Posterior cingulate gyrus (tissue), 11 donors: ENCODE measurements around the gene MAPK8.

Source experiments
- DNase-seq, 10 donors: peaks; one replicate each; pipeline versions ENCODE4 v3.0.0 to v3.0.0-alpha.2; 2020 to 2021; ENCODE audit warnings: mixed read lengths in 3 of 10
- intact Hi-C: fragments of 100-400 bp; cut with DNase I; formaldehyde crosslinking; loops from one replicate; pipeline ENCODE4 v1.15.1; 2023

Gene MAPK8

DNA sequence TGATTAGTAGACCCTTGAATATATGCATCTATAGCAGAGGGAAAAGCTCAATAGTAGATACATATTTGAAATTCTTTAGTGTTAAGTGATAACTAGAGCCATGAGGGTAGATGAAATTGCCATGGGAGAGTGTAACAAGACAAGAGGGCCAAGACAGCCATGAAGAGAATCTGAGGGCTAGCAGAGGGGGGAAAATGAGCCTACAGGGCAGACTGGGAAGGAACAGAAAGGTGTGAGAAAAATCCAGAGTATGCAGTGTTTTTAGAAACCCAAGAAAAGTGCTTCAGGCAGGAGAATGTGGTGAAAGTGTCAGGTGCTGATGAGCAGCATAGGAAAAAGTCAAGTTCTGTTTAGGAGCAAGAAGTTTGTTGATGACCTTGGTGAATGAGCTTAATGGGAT lies 63.0 kb downstream of the MAPK8 start:
- no peak for DNase-seq
- intact Hi-C loops, result no loop called here

DNA sequence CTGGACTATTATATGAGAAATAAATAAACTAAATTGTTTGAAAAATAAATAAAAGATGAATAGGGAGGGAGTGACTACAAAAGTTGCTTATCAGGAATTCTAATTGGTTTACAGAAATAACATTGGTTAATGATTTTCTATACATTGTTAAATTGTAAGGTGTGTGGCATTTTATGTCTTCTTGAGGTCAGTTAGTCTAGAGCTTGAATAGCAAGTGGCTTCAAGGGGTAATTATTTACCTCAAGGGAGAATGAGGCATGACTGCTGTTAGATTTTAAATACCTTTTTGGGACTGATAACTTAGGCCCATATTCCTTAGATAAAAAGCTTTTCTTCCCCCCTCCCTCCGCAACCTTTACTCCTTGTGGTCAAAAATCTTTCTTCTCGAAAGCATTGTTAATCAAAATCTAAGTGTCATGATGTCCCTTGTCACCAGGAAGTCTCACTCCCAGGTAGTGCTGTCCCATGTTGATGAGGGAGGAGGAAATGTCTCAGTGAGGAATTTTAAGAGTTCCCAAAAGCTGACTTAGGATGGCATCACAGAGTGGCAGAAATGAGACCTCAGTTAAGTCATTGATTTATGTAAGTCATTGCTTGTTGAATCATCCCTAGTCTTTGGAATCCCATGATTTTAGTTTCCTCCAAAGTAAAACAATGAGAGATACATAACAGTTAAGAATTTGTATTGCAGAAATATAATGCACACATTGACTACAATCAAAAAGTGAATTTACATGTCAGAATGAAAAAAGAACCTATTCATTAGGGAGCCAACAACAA lies 71.5 kb downstream of the MAPK8 start:
- DNase-seq, result no peak
- intact Hi-C loops, result no loop called here

DNA sequence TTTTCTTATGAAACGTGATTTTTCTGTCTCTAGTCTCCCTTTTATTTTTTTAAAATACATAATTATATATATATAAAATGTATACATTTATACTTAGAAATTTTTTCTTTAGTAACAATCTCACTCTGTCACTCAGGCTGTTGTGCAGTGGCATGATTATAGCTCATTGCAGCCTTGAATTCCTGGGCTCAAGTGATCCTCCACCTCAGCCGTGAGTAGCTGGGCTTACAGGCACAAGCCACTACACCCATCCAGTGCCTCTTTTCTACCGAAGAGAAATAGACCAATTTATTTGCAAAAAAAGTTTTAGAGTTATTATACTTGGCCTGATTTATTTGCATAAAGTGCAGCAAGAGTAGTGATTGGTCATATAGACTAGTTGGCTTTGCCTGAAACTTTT lies 72.2 kb downstream of the MAPK8 start:
- intact Hi-C loops, result no loop called here
- DNase-seq, result no peak

DNA sequence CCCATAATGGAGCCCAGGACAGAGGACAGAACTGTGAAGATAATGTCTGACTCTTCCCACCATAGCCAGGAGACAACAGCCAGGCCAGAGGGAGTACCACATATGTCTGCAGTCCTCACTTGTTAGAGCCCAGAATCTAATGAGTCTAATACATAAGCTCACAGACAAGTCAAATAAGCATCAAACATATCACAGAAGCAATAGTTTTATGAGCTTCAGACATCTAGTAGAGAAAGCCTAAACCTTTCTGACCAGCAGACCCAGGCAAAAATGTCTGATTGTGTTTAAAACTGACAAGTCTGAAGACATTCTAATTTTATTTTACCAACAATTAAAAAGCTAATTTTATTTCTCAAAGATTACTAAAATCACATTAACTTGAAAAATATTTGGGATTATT lies 75.5 kb downstream of the MAPK8 start:
- DNase-seq, result no peak
- intact Hi-C loops, result no loop called here

DNA sequence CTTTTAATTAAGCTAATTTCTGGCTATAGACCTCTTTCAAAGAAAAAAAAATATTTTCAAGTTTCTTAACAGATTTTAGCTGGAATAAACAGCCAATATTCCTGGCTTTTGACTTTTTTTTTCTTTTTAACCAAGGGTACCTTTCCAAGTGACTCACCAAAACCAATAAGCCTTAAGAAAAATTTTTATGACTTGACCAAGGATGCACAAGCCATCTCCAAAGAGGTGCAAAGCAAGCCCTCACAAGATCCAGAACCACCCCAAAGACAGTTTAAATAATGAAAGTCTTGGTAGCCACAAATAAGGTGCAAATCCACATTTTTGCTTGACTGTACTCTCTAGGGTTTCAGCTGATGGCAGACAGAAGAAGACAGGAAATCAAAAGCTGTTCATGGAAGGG lies 76.5 kb downstream of the MAPK8 start:
- no peak for DNase-seq
- intact Hi-C loops, result no loop called here

DNA sequence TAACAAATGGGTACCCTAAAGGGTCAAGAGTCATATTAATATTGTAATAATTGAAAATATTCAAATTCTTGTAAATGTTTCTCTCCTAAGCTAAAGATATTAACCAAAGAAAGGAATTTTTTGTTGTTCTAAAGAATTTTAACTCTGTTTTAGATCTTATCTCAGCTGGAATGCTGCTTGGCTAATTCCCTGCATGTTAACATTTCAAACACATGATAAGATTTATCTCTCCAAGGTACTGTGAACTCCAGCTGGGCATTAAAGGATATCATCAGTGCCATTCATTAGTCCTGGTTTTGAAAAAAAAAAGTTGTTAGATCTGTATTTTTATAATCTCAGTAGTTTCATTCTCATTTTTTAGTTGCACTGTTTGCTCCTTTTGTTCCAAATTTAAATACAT lies 76.9 kb downstream of the MAPK8 start:
- no peak for DNase-seq
- intact Hi-C loops, result no loop called here

DNA sequence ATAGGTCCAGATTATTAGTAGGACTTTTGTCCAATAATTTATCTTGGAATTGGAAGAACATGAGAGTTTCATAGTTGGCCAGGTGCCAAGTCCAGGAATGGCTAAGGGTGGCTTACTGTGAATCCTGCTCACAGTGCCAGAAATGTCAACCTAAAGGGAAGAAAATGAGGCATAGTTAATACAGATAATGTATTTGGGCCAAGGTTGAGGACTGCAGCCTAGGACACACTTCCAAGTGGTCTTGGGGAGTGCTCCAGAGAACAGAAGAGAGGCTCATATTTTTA lies 78.2 kb downstream of the MAPK8 start:
- intact Hi-C loops, result no loop called here
- peak in 1 of 10 donors; percentile 19 for DNase-seq

DNA sequence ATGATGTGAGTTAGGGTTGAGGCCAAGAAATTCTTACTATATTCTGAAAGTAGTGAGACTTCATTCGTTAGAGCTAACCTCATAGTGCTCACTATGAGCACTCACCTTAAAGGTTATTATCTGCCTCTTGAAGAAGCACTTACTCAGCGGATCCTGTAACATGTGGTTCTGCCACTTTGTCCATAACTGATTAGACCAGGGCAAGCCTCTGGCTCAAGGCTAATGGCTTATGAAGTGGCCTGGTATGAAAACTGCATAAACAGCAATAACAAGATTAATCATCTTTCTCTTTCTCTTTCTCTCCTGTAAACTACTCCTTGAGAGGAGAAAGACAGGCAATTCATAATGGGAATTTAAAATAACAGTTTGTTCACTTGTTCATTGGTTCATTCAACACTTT lies 82.8 kb downstream of the MAPK8 start:
- no peak for DNase-seq
- intact Hi-C loops, result no loop called here

DNA sequence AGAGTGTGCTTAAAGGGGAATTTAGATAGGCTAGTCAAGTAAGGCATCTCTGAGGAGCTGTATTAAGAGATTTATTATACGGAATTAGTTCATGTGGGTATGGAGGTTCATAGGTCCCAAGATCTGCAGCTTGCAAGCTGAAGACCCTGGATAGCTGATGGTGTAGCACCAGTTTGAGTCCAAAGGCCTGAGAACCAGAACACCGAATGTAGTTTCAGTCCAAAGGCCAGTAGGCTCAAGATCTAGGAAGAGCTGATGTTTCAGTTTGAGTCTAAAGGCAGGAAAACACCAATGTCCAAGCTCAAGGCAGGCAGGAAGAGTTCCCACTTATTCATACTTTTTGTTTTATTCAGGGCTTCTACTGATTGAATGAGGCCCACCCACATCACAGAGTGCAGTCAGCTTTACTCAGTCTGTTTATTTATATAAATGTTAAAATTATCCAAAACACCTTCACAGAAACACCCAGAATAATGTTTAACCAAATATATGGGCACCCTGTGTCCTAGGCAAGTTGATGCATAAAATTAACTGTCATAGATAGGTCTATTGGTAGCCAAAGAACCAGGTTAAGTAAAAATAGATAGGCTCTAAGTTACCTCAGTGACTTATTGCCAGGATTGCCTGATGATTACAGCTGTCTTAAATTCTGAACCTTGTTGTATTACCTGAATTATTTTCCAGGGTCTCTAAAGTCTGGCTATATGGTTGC lies 83.5 kb downstream of the MAPK8 start:
- no peak for DNase-seq
- intact Hi-C loops, result no loop called here

DNA sequence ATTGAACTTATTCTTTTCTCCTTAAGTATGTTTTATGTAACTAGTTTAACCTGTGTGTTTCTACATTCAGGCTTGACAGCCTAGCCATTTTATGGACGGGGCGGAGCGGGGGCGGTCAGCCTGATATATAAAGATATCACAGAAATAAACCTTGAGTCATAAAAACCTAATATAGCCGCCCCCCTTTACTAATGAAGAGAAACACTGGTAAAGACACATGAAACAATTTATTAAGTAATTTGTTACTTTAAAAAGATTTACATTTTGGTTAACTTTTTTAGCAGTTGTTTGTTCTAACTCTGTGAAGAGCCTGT lies 84.0 kb downstream of the MAPK8 start:
- intact Hi-C loops, result no loop called here
- DNase-seq, result peak in 1 of 10 donors; percentile 39

DNA sequence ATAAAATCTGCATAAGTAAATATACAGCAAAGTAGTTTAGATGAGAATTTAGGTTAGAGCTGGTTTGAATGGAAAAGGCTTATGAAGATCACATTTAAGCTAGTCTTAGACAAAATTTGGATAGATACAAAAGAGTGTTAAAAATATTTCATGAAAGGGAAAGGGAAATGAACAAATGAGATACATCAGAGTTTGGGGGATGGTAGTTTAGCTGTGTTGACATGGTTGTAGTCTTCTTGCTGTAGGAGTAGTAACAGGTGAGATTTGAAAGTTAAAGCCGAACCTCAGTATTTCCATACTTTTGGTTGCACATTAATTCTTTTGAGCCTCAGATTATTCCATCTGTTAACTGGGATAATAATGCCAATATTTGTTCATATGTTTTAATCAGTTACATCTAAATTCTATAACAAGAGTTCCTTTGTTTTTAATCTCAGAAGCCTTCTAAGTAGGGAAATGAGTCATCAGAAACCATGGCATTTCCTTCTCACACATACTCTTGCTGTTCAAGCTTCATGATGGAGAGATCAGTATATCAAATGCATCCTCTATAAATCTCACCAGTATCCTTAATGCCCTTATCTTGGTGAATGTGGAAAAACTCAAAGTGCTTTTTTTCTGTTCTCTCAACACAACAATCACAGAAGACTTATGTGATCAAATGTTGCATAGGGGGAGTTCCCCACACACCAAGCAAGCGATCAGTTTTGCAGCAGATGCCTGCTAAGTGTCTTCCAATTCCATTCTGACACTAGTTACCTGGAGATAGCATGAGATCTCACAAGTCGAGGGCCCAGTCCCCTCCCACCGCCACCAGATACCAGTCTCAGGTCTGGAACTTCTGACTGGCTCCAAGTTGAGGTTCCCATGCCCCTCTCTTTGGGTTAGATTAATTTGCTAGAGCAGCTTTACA lies 84.7 kb downstream of the MAPK8 start:
- no peak for DNase-seq
- intact Hi-C loops, result no loop called here

DNA sequence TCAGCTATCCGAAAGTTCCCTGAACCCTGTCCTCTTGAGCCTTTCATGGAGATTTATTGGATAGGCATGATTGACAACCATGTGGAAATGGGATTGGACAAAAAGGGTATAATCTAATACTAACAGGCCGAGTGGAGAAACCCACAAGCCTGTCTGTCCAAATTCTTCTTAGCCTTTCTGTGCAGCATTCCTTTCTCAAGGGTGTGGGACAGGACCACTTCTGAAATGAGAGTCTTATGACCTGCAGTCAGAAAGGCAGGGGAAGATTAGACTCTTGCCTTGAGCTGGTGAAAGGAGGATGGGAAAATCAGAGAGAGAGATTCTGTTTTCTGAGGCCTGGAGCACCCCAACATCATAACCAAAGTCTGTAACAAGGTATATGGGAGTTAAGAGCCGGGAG lies 85.5 kb downstream of the MAPK8 start:
- DNase-seq, result no peak
- intact Hi-C loops, result no loop called here

DNA sequence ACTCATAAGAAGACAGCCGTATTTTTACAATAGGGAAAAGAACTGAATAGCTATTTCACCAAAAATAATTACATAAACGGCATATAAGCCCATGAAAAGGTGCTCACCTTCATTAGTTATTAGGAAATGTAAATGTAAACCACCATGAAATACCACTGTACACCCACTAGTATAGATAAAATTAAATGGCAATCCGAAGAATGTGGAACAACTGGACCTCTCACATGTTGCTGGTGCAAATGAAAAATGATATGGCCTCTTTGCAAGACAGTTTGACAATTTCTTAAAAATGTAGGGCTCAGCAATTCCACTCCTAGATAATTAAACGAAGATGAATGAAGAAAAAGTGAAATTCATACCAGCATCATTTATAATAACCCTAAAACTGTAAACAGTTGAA lies 91.8 kb downstream of the MAPK8 start:
- no peak for DNase-seq
- intact Hi-C loops, result no loop called here

DNA sequence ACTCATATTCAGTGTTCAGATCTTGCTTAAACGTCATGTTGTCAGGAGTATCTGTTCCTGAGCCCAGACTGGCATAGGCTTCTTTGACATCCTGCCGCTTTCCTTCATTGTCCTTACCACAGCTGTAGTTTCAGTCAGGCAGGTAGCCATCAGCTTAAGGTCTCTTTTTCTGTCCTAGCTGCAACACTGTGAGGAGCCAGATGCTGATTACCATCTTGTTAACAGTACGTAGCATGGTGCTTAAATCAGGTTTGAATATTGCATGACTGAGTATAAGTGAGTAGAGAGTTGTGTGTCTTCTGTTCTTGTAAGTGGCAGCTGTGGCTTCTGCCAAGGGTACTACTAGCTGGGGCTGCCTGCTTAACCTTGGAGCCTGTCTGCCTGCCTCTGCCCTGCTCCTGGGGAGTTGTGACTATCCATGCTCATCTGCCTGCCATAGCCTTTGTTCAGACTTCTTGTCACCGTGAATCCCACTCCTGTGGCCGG lies 92.6 kb downstream of the MAPK8 start:
- peak in 3 of 10 donors; percentile 14 to 50 (median 46) for DNase-seq
- intact Hi-C loops, result no loop called here

DNA sequence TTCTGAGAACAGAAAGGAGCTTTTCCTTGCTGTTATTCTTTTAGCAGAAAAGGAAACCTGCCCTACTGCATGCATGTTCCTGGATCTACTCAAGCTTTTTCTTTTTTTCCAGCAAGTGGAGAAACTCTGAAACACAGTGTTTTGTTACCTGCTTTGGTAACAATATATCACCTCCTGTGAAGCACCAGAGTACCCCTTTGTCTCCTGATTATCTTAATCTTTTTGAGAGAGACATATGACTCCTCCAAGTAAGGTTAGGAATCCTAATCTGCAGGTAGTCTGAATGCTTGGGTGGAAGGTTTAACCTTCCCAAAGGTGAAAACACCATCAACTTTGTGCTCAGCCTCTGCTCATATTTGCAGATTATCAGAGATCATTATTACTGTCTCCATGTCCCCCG lies 93.1 kb downstream of the MAPK8 start:
- no peak for DNase-seq
- intact Hi-C loops, result no loop called here

DNA sequence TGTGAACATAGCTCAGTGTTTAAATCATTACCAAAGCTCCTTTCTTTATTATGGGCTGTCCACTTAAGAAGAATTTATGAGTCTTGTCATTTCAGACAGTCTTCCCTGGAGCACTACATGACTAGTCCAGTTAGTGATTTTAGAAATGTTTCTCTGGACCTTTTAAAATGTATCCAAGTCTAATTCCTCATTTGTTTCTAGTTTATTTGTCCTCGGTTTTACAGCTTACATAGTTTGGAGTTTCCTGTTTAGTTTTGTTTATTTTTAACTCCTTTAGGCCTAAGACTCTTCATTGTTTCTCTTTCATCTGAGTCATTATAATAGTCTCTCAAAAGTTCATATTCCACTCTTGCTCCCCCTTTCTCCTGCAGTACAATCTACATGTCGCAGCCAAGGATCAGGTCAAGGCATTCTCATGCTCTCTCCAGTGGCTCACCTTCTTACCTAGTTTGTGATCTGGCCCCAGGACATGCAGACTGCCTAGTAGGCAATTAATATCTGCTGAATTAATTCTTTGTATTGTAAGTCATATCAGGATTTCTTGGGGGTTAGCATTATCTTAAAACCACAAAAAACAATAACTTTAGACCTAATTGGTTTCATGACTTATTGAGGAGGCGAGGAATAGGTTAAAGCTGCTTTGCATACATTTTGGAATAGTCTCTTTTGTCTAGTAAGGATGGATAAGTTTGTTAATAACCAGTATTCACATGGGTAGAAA lies 93.8 kb downstream of the MAPK8 start:
- intact Hi-C loops, result no loop called here
- no peak for DNase-seq

DNA sequence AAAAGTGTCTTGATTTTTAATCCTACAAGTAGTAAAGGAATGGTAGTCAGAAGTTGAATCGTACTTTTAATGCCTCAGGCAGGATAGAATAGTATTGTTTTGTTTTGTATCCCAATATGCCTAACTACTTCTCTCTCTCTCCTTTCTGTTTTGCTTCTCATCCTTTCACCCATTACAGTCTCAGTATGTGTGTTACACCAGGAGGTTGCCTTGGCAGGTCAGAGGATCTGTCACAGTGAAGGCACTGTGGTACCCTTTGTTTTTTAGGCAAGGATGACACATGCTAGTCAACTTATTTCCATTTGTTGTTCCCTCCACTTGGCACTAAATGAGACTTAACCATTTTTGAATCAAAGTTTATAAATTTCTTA lies 94.4 kb downstream of the MAPK8 start:
- intact Hi-C loops, result no loop called here
- no peak for DNase-seq

DNA sequence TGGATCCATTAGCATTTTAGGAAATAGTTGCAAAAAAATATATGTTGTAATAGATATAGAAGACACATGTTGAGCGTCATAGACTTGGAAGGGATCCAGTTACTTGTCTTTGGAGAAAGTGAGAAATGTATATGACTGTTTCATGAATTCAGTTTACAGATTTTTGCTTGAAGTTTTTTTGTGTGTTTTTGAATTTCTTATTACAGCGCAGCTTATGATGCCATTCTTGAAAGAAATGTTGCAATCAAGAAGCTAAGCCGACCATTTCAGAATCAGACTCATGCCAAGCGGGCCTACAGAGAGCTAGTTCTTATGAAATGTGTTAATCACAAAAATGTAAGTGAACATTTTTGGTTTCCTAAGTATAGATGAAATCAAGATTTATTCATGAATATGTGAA lies 98.2 kb downstream of the MAPK8 start:
- intact Hi-C loops, result no loop called here

DNA sequence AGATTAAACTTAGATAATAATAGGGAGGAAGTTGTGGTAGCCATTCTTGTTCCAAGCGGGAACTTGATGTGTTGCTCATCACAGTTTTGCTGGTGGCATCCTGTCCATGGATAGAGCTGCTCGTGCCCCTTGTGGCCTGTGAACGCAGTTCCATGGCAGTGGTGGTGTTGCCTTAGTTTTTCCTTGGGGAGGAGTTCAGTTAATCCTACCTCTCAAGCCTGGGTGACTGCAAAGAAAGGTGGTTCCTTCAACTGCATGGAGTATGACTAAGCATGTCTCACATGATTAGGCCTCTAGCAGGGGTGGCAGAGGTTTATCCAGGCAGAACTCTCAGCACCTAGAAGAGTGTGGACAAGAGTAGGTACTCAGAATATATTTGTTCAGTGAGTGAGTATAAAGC lies 99.7 kb downstream of the MAPK8 start:
- no peak for DNase-seq
- intact Hi-C loops, result no loop called here

More for the DNA sequence above, 98.2 kb downstream of the MAPK8 start:
- DNase-seq, result no peak

DNA sequence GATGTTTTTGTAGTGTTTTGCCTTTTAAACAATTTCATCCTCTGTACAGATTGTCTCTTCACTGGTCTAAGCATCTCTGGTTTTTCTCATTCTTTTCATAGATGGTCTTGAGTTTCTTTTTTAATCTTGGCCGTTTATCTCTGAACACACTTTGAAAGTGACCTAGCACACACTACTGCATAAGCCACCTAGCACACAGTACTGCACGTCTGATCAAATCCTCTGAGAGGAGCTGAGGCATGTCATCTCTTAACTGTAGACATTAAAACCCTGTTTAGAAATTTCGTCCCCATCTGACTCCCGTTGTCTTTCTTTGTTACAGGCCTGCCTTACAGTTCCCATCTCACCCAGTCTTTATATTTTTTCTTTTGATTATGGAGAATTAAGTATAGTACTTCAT lies 100.2 kb downstream of the MAPK8 start:
- intact Hi-C loops, result no loop called here
- no peak for DNase-seq

DNA sequence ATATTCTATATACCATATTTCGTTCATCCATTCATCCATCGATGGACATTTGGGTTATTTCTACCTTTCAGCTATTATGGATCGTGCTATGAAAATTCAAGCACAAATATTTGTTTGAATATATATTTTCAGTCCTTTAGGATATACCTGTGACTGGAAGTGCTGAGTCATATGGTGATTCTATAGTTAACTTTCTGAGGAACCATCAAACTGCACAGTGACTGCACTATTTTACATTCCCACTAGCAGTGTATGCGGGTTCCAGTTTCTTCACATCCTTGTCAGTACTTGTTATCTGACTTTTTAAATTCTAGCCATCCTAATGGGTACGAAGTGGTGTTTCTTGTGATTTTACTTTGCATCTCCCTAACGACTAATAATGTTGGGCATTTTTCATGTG lies 104.0 kb downstream of the MAPK8 start:
- intact Hi-C loops, result no loop called here
- no peak for DNase-seq
